ENCODE results near the gene PTPRZ1.

GRCh38 chr7:122068999-122069398 lies 196.0 kb downstream of the PTPRZ1 start:
- TF ChIP-seq RFX5 (IDR thresholded peaks at IDR 0.05; ENCODE audit: low read depth, low read length) (no peak), CTCF (conservative IDR thresholded peaks at IDR 0.05; ENCODE audit: low read depth, low read length) (no peak), MXI1 (IDR thresholded peaks at IDR 0.05; ENCODE audit: borderline replicate concordance, low read depth, low read length) (no peak), RCOR1 (IDR thresholded peaks at IDR 0.05; ENCODE audit: insufficient replicate concordance, low read length) (no peak), ELK1 (IDR thresholded peaks at IDR 0.05; ENCODE audit: borderline replicate concordance, low read depth, low read length) (no peak), SMC3 (IDR thresholded peaks at IDR 0.05; ENCODE audit: low read depth, low read length) (no peak), RAD21 (IDR thresholded peaks at IDR 0.05; ENCODE audit: low read length) (no peak), POLR2A (IDR thresholded peaks at IDR 0.05; ENCODE audit: low read depth, low read length) (no peak), CEBPB (IDR thresholded peaks at IDR 0.05; ENCODE audit: low read depth, low read length) (no peak), MAFK (IDR thresholded peaks at IDR 0.05; ENCODE audit: low read depth, low read length) (no peak), CHD1 (IDR thresholded peaks at IDR 0.05; ENCODE audit: low read depth, low read length) (no peak), FOS (IDR thresholded peaks at IDR 0.05; ENCODE audit: low read depth, low read length) (no peak), BHLHE40 (IDR thresholded peaks at IDR 0.05; ENCODE audit: low read depth, low read length) (no peak), NFE2L2 (IDR thresholded peaks at IDR 0.05; ENCODE audit: low read depth, low read length) (no peak)
